ENCODE measurements around the gene COBLL1. TPM values are rescaled to one million over a fixed set of nuclear protein-coding genes. Genes with fewer than 3 reads are reported as not detected.

Gene COBLL1
- total RNA-seq, 6 experiments from 2014 or later: 28.1 to 49.7 (median 29.9) TPM

DNA sequence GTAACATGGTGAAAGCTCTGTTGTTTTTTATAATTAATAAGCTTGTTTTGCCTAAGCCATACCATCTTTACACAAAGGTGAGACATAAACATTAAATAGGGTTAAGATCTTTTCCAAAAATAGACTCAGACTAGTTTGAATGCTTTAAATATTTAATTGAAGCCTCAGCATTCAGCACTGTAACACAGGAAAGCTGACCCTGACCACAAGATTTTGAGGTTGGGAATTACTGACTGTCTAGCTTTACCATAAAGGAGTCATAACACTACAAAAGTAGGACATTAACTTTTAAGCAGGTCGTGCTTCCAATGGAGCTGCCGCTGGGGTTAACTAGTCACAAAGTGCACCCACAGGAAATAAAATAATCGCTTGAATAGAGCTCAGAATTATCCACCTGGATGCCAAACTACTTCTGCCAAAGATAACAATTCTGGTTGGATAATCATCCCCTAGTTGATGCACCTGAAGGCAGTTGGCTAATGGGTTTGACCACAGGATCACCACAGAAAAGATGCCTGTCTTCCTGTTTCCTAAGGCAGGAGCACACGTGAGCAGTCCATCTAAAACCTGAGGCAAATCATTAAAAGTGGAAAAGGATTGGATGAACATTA is 106.2 kb downstream of the COBLL1 start:
- H3K27me3 Mint-ChIP-seq (ENCODE audit: insufficient read depth): 0 out of 2 replicates have a peak, but pooled peaks cover 2% of the 10 kb centered on the region
- peaks cover under 1% of the 10 kb centered on the region; the same call in 1 of the 2 replicates for H3K36me3 Mint-ChIP-seq (ENCODE audit: low read depth)
- TF ChIP-seq, protein P1, sequence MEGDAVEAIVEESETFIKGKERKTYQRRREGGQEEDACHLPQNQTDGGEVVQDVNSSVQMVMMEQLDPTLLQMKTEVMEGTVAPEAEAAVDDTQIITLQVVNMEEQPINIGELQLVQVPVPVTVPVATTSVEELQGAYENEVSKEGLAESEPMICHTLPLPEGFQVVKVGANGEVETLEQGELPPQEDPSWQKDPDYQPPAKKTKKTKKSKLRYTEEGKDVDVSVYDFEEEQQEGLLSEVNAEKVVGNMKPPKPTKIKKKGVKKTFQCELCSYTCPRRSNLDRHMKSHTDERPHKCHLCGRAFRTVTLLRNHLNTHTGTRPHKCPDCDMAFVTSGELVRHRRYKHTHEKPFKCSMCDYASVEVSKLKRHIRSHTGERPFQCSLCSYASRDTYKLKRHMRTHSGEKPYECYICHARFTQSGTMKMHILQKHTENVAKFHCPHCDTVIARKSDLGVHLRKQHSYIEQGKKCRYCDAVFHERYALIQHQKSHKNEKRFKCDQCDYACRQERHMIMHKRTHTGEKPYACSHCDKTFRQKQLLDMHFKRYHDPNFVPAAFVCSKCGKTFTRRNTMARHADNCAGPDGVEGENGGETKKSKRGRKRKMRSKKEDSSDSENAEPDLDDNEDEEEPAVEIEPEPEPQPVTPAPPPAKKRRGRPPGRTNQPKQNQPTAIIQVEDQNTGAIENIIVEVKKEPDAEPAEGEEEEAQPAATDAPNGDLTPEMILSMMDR (IDR thresholded peaks at IDR 0.05): no peak
- no peaks in the 10 kb centered on the region for H3K9me3 Mint-ChIP-seq
- H3K27ac Mint-ChIP-seq: no peak overlapping the region
- no peak overlapping the region for H3K4me3 Mint-ChIP-seq
- DNase-seq: no peak
- peaks cover 55% of the 10 kb centered on the region for H3K4me1 Mint-ChIP-seq (ENCODE audit: low read depth)

DNA sequence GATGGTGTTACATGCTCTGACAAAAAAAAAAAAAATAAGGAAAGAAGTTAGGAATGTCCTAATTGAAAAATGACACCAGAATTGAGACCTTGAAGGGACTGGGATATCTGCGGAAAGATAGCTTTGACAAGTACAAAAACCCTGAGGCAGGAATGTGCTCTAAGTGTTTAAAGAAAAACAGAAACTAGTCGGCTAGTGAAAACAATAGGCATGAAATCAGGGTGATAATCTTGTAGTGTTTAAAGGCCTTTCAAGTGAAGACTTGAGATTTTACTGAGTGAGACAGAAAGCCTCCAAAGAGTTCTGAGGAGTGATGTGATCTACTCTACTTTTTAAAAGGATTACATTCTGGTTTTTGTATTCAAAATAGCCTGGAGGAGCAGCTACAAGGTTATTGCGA is 107.4 kb downstream of the COBLL1 start:
- 0 out of 2 replicates have a peak overlapping the region, but pooled peaks have one; percentile 19 for H3K27ac Mint-ChIP-seq
- no peaks in the 10 kb centered on the region for H3K9me3 Mint-ChIP-seq
- H3K4me1 Mint-ChIP-seq (ENCODE audit: low read depth): peaks cover 43% of the 10 kb centered on the region
- H3K27me3 Mint-ChIP-seq (ENCODE audit: insufficient read depth): no peaks in the 10 kb centered on the region
- TF ChIP-seq, protein P1 (IDR thresholded peaks at IDR 0.05): no peak
- DNase-seq: no peak
- no peaks in the 10 kb centered on the region for H3K36me3 Mint-ChIP-seq (ENCODE audit: low read depth)
- H3K4me3 Mint-ChIP-seq: no peak overlapping the region; the same call in 1 of the 2 replicates

DNA sequence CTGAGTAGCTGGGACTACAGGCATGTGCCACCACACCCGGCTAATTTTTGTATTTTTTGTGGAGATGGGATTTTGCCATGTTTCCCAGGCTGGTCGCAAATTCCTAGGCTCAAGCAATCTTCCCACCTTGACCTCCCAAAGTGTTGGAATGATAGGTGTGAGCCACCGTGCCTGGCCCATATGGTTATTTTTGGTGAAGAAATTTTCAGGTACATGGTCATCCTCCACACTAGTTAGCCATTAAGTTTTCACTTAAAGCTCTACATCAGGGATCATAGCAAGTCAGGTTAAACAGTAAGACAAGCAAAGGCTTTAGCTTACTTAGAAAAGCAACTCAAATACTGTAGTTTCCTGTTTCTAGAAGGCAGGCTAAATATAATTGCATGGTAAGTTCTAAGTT is 116.1 kb downstream of the COBLL1 start:
- Mint-ChIP-seq H3K4me3 (no peak overlapping the region), H3K4me1 (ENCODE audit: low read depth) (peaks cover 24% of the 10 kb centered on the region), H3K36me3 (ENCODE audit: low read depth) (no peaks in the 10 kb centered on the region), H3K9me3 (no peaks in the 10 kb centered on the region), H3K27me3 (ENCODE audit: insufficient read depth) (no peaks in the 10 kb centered on the region), H3K27ac (no peak overlapping the region)
- TF ChIP-seq, protein P1 (IDR thresholded peaks at IDR 0.05): no peak
- no peak for DNase-seq

DNA sequence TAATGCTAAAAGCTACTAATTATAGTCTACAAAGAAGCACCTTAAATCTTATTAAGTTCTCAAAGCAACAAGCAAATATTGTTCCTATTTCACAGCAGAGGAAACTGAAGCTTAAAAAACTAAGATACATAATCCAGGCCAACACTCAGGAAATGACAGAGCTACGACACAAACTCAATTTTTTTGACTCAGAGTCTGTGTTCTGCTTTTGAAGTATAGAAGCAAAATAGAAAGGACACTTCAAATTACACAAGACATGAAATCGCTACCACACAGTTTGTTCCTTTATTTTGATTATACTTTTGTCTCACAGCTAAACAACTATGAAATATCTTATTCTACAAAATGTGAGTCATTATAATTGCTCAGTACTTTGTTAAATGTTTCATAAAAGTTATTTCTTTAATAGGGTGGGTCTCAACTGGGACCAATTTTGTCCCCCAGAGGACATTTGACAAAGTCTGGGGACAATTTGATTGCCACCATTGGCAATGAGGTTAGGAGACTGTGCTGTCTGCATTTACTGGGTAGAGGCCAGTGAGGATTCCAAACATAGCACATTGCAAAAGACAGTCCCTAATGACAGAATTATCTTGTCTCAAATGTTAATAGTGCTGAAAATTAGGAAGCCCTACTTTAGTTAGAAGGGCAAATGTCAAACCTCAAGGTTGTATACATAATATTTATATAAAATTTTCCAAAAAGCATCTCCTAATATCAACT is 118.8 kb downstream of the COBLL1 start:
- Mint-ChIP-seq H3K36me3 (ENCODE audit: low read depth) (no peaks in the 10 kb centered on the region), H3K4me1 (ENCODE audit: low read depth) (peaks cover 38% of the 10 kb centered on the region), H3K4me3 (no peak overlapping the region), H3K27ac (peak overlapping the region; percentile 25; the same call in 1 of the 2 replicates), H3K9me3 (no peaks in the 10 kb centered on the region), H3K27me3 (ENCODE audit: insufficient read depth) (no peaks in the 10 kb centered on the region; the same call in 1 of the 2 replicates)
- TF ChIP-seq, protein P1 (IDR thresholded peaks at IDR 0.05): no peak
- DNase-seq: no peak

DNA sequence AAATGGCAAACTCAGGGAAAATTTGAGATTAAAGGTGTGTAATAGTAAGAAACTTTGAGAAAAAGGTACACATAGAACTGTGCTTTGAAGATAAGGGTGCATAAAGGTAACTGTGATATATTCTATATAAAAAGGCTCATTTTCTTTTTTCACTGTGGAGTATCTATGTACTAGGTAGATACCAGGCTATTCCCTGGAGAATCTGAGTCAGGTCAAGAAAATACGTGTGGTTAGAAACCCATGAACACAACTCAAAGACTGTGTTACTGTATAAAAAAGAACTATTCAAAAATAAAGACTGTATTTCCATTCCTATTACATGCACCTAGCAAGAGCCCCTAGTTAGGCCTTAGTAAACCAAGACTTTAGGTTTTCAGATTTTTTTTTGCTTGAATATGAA is 120.2 kb downstream of the COBLL1 start:
- peaks cover 38% of the 10 kb centered on the region for H3K4me1 Mint-ChIP-seq (ENCODE audit: low read depth)
- no peak overlapping the region; the same call in 1 of the 2 replicates for H3K27ac Mint-ChIP-seq
- DNase-seq: no peak
- H3K27me3 Mint-ChIP-seq (ENCODE audit: insufficient read depth): no peaks in the 10 kb centered on the region; the same call in 1 of the 2 replicates
- no peaks in the 10 kb centered on the region for H3K9me3 Mint-ChIP-seq
- H3K36me3 Mint-ChIP-seq (ENCODE audit: low read depth): no peaks in the 10 kb centered on the region
- H3K4me3 Mint-ChIP-seq: no peak overlapping the region
- TF ChIP-seq, protein P1 (IDR thresholded peaks at IDR 0.05): no peak
